Prostate gland (tissue), 2 donors: ENCODE measurements around the gene PRKAB1.

ENCODE experiments used
- POLR2AphosphoS5 ChIP-seq: sonication (generic); formaldehyde crosslinking; IDR thresholded peaks from one replicate; pipeline ENCODE4 v1.6.1; 2017; ENCODE audit warnings: antibody characterized with exemption
- TF ChIP-seq, protein P1 (sequence below), 4 experiments: fragments of 200-600 bp in 2 of 4; fragments of 450-650 bp in 2 of 4; sonication (generic) in 2 of 4; IDR thresholded peaks; 1 replicate in 3 of 4; 2 replicates in 1 of 4; pipeline ENCODE4 v1.5.1; 2016 to 2019; ENCODE audit warnings: antibody characterized with exemption in 4 of 4, mild to moderate bottlenecking in 2 of 4, moderate library complexity in 2 of 4

DNA sequence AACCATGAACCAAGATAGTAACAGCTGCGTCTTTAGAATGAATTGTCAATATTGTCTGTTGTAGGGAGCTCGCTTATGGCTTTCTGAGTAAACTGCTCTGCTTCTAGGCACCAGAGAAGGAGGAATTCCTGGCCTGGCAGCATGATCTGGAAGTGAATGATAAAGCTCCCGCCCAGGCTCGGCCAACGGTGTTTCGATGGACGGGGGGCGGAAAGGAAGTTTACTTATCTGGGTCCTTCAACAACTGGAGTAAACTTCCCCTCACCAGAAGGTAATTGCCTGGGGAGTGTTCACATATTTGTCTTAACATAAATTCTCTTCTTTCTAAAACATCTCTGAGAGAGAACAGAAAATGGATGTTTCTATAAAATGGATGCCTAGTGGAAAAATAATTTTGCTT lies 4.3 kb downstream of the PRKAB1 start:
- TF ChIP-seq, protein P1, sequence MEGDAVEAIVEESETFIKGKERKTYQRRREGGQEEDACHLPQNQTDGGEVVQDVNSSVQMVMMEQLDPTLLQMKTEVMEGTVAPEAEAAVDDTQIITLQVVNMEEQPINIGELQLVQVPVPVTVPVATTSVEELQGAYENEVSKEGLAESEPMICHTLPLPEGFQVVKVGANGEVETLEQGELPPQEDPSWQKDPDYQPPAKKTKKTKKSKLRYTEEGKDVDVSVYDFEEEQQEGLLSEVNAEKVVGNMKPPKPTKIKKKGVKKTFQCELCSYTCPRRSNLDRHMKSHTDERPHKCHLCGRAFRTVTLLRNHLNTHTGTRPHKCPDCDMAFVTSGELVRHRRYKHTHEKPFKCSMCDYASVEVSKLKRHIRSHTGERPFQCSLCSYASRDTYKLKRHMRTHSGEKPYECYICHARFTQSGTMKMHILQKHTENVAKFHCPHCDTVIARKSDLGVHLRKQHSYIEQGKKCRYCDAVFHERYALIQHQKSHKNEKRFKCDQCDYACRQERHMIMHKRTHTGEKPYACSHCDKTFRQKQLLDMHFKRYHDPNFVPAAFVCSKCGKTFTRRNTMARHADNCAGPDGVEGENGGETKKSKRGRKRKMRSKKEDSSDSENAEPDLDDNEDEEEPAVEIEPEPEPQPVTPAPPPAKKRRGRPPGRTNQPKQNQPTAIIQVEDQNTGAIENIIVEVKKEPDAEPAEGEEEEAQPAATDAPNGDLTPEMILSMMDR (IDR thresholded peaks at IDR 0.05) = no peak
- TF ChIP-seq POLR2AphosphoS5 = no peak
